ENCODE data around the gene B3GNT5. TPM values are rescaled to one million over a fixed set of nuclear protein-coding genes. Genes with fewer than 3 reads are reported as not detected.

B3GNT5 gene
- polyA plus RNA-seq, 3 donors, result 14.1 to 17.7 (median 14.2) TPM

GRCh38 chr3:183284570-183284969 is 31.5 kb downstream of the B3GNT5 start:
- Histone ChIP-seq H3K9me3 (replicated peaks in 1 of 2; ENCODE audit: control insufficient read depth in 1 of 2, insufficient read depth in 1 of 2, low read length in 2 of 2) (no peaks in the 10 kb centered on the region), H3K36me3 (replicated peaks in 1 of 2; ENCODE audit: control insufficient read depth in 1 of 2, insufficient read depth in 2 of 2, low read length in 2 of 2) (no peaks in the 10 kb centered on the region), H3K4me2 (replicated peaks; ENCODE audit: extremely low read depth, low read length, poor library complexity, severe bottlenecking) (no peak overlapping the region), H3K4me3 (replicated peaks in 1 of 3; ENCODE audit: low read depth in 2 of 3, low read length in 3 of 3) (no peak overlapping the region), H3K79me2 (ENCODE audit: insufficient read depth, low read length) (no peaks in the 10 kb centered on the region), H3K9ac (ENCODE audit: insufficient read depth, low read length, poor library complexity, severe bottlenecking) (no peak overlapping the region), H3K27me3 (ENCODE audit: control insufficient read depth in 2 of 2, insufficient read depth in 2 of 2, low read length in 2 of 2) (no peaks in the 10 kb centered on the region), H3K4me1 (ENCODE audit: control insufficient read depth in 1 of 2, insufficient read depth in 2 of 2, low read length in 2 of 2) (peaks cover 24 to 29% of the 10 kb centered on the region in 2 donors), H3K27ac (ENCODE audit: low read depth in 1 of 2, low read length in 2 of 2) (no peak overlapping the region), H4K20me1 (ENCODE audit: insufficient read depth, low read length) (no peaks in the 10 kb centered on the region), H2AFZ (ENCODE audit: insufficient read depth, low read depth, low read length, poor library complexity, severe bottlenecking) (no peak overlapping the region)
- peaks cover 34% of the 10 kb centered on the region for H3K4me1 Mint-ChIP-seq
- TF ChIP-seq, protein P1, sequence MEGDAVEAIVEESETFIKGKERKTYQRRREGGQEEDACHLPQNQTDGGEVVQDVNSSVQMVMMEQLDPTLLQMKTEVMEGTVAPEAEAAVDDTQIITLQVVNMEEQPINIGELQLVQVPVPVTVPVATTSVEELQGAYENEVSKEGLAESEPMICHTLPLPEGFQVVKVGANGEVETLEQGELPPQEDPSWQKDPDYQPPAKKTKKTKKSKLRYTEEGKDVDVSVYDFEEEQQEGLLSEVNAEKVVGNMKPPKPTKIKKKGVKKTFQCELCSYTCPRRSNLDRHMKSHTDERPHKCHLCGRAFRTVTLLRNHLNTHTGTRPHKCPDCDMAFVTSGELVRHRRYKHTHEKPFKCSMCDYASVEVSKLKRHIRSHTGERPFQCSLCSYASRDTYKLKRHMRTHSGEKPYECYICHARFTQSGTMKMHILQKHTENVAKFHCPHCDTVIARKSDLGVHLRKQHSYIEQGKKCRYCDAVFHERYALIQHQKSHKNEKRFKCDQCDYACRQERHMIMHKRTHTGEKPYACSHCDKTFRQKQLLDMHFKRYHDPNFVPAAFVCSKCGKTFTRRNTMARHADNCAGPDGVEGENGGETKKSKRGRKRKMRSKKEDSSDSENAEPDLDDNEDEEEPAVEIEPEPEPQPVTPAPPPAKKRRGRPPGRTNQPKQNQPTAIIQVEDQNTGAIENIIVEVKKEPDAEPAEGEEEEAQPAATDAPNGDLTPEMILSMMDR (IDR thresholded peaks at IDR 0.05), result no peak
- 81% methylated on average over 2 of the region's 3 CpGs for WGBS (ENCODE audit: insufficient coverage)
- no peak overlapping the region for H3K4me3 Mint-ChIP-seq
- peaks cover 0 to 4% of the 10 kb centered on the region in 2 donors for H3K36me3 Mint-ChIP-seq
- peak overlapping the region in 5 of 7 donors; percentile 6 to 96 (median 91) for H3K27ac Mint-ChIP-seq
- H3K27me3 Mint-ChIP-seq (ENCODE audit: low read depth in 3 of 3), result peaks cover 0 to 2% (median 0%) of the 10 kb centered on the region in 3 donors
- H3K9me3 Mint-ChIP-seq, result no peaks in the 10 kb centered on the region
- no peak for DNase-seq
- intact Hi-C loops (cut with micrococcal nuclease), result loop anchor here in 1 of 2 donors (2.0 kb wide), 1 partner anchor 72 kb away; no protein-coding TSS in a partner anchor

GRCh38 chr3:183285318-183285717 is 32.3 kb downstream of the B3GNT5 start:
- peak overlapping the region in 1 of 2 donors; percentile 48 for H3K4me3 Mint-ChIP-seq

More at GRCh38 chr3:183285318-183285717, 32.3 kb downstream of the B3GNT5 start:
- no peak overlapping the region for H2AFZ ChIP-seq (ENCODE audit: insufficient read depth, low read depth, low read length, poor library complexity, severe bottlenecking)
- H3K4me3 ChIP-seq (replicated peaks in 1 of 3; ENCODE audit: low read depth in 2 of 3, low read length in 3 of 3), result peak overlapping the region in 1 of 3 experiments; percentile 14
- H3K27ac ChIP-seq (ENCODE audit: low read depth in 1 of 2, low read length in 2 of 2), result peak overlapping the region; percentile 44 to 85
- H3K9me3 Mint-ChIP-seq, result no peaks in the 10 kb centered on the region
- H4K20me1 ChIP-seq (ENCODE audit: insufficient read depth, low read length), result no peaks in the 10 kb centered on the region
- H3K9me3 ChIP-seq (replicated peaks in 1 of 2; ENCODE audit: control insufficient read depth in 1 of 2, insufficient read depth in 1 of 2, low read length in 2 of 2), result no peaks in the 10 kb centered on the region
- H3K36me3 Mint-ChIP-seq, result peaks cover 0 to 4% of the 10 kb centered on the region in 2 donors
- H3K4me1 Mint-ChIP-seq, result peaks cover 34% of the 10 kb centered on the region
- H3K4me1 ChIP-seq (ENCODE audit: control insufficient read depth in 1 of 2, insufficient read depth in 2 of 2, low read length in 2 of 2), result peaks cover 24 to 29% of the 10 kb centered on the region in 2 donors
- no peaks in the 10 kb centered on the region for H3K79me2 ChIP-seq (ENCODE audit: insufficient read depth, low read length)
- peak overlapping the region; percentile 87 to 96 (median 93) for H3K27ac Mint-ChIP-seq
- no peak for DNase-seq
- no peaks in the 10 kb centered on the region for H3K36me3 ChIP-seq (replicated peaks in 1 of 2; ENCODE audit: control insufficient read depth in 1 of 2, insufficient read depth in 2 of 2, low read length in 2 of 2)
- 88% methylated on average over 1 of the region's 1 CpG for WGBS (ENCODE audit: insufficient coverage)
- H3K9ac ChIP-seq (ENCODE audit: insufficient read depth, low read length, poor library complexity, severe bottlenecking), result no peak overlapping the region
- H3K27me3 Mint-ChIP-seq (ENCODE audit: low read depth in 3 of 3), result peaks cover 0 to 2% (median 1%) of the 10 kb centered on the region in 3 donors
- H3K27me3 ChIP-seq (ENCODE audit: control insufficient read depth in 2 of 2, insufficient read depth in 2 of 2, low read length in 2 of 2), result no peaks in the 10 kb centered on the region
- H3K4me2 ChIP-seq (replicated peaks; ENCODE audit: extremely low read depth, low read length, poor library complexity, severe bottlenecking), result peak overlapping the region; percentile 30
- TF ChIP-seq, protein P1 (IDR thresholded peaks at IDR 0.05), result no peak
- intact Hi-C loops (cut with micrococcal nuclease), result loop anchor here in 1 of 2 donors (1.0 to 5.0 kb wide), 3 partner anchors 33 to 96 kb away; partner anchors contain the start of gene B3GNT5

All from CD14-positive monocyte (primary cell).